Endothelial cell of umbilical vein (primary cell): ENCODE data around the gene METRNL. TPM values are rescaled to one million over a fixed set of nuclear protein-coding genes. Genes with fewer than 3 reads are reported as not detected.

Experiments
- BruUV-seq: library from RNA; stranded (reverse); fragments of 400-500 nt; replicated peaks from 2 replicates; lab custom pipeline; 2021; lab: Mats Ljungman, UMichigan
- CTCF ChIA-PET: fragments of 300-600, 350-600 bp; sonication (Branson Sonifier 250); formaldehyde crosslinking; loops from one replicate; lab custom pipeline; 2021; ENCODE audit warnings: antibody characterized with exemption, inconsistent platforms; lab: Charles Lee
- POLR2A ChIA-PET: fragments of 300-600, 350-600 bp; sonication (Branson Sonifier 250); formaldehyde crosslinking; loops from one replicate; lab custom pipeline; 2021; ENCODE audit warnings: antibody characterized with exemption, inconsistent platforms; lab: Charles Lee
- DNase-seq: peaks from one replicate; pipeline ENCODE4 v3.0.0-alpha.2; 2011; ENCODE audit warnings: low read depth, low spot score
- FAIRE-seq: peaks from 2 replicates; lab custom pipeline; 2011; peaks lifted over from hg19 to GRCh38; lab: Jason Lieb, UNC
- H2AFZ ChIP-seq: 2 replicates; pipeline ENCODE4 v1.6.0; 2012; ENCODE audit warnings: low read depth, low read length, control low read depth, inconsistent platforms
- H3K27ac ChIP-seq: 2 replicates; pipeline ENCODE4 v1.5.1; 2011; ENCODE audit warnings: low read depth, mild to moderate bottlenecking, control low read depth, low read length, moderate library complexity; ENCODE audit not compliant: insufficient read depth
- H3K27me3 ChIP-seq, 2 experiments: 2 replicates each; pipeline versions ENCODE4 v1.6.0 to v1.6.1; 2011; ENCODE audit warnings: low read length in 2 of 2, mixed read lengths in 1 of 2; ENCODE audit not compliant: control insufficient read depth in 2 of 2, insufficient read depth in 2 of 2
- H3K36me3 ChIP-seq, 2 experiments: 2 replicates in 1 of 2; 3 replicates in 1 of 2; pipeline ENCODE4 v1.5.1; 2011; ENCODE audit warnings: low read length in 2 of 2, mild to moderate bottlenecking in 1 of 2, moderate library complexity in 1 of 2; ENCODE audit not compliant: control insufficient read depth in 2 of 2, insufficient read depth in 2 of 2; ENCODE audit errors: extremely low read depth in 1 of 2
- H3K4me1 ChIP-seq: 3 replicates; pipeline ENCODE4 v1.5.1; 2011; ENCODE audit warnings: mild to moderate bottlenecking, low read length; ENCODE audit not compliant: control insufficient read depth, insufficient read depth; ENCODE audit errors: extremely low read depth
- H3K4me2 ChIP-seq: 2 replicates; pipeline ENCODE4 v1.6.1; 2011; ENCODE audit warnings: low read length, control low read depth, mixed read lengths; ENCODE audit not compliant: insufficient read depth
- H3K4me3 ChIP-seq, 3 experiments: fragments of 200-600 bp in 1 of 3; sonication (generic), shearing (Covaris generic) in 1 of 3; replicated peaks in 1 of 3; 2 replicates each; pipeline ENCODE4 v1.5.1; 2011 to 2016; ENCODE audit warnings: control low read depth in 3 of 3, low read length in 3 of 3, mild to moderate bottlenecking in 2 of 3, inconsistent platforms in 1 of 3, low read depth in 1 of 3, moderate library complexity in 1 of 3; ENCODE audit not compliant: insufficient read depth in 1 of 3
- H3K79me2 ChIP-seq: 2 replicates; pipeline ENCODE4 v1.6.0; 2012; ENCODE audit warnings: low read length, inconsistent platforms; ENCODE audit not compliant: control insufficient read depth, insufficient read depth
- H3K9ac ChIP-seq: replicated peaks from 2 replicates; pipeline ENCODE3; 2011; ENCODE audit warnings: low read length, control low read depth; ENCODE audit not compliant: insufficient read depth; ENCODE audit errors: extremely low read depth
- H3K9me1 ChIP-seq: replicated peaks from 3 replicates; pipeline ENCODE4 v1.6.0; 2011; ENCODE audit warnings: mild to moderate bottlenecking, low read length; ENCODE audit not compliant: control insufficient read depth, insufficient read depth; ENCODE audit errors: extremely low read depth
- H3K9me3 ChIP-seq: replicated peaks from 2 replicates; pipeline ENCODE4 v1.5.1; 2012; ENCODE audit warnings: low read length, inconsistent platforms; ENCODE audit not compliant: control insufficient read depth, insufficient read depth
- H4K20me1 ChIP-seq: replicated peaks from 2 replicates; pipeline ENCODE3; 2011; ENCODE audit warnings: mild to moderate bottlenecking, low read length; ENCODE audit not compliant: control insufficient read depth, insufficient read depth; ENCODE audit errors: extremely low read depth
- EZH2 ChIP-seq: IDR thresholded peaks from 2 replicates; pipeline ENCODE4 v1.6.1; 2012; ENCODE audit warnings: borderline replicate concordance, low read depth, mild to moderate bottlenecking, moderate library complexity, low read length, inconsistent platforms; ENCODE audit not compliant: severe bottlenecking
- FOS ChIP-seq: IDR thresholded peaks from 2 replicates; pipeline ENCODE4 v1.6.1; 2011; ENCODE audit warnings: mild to moderate bottlenecking, low read length, moderate library complexity, borderline replicate concordance; ENCODE audit not compliant: insufficient read depth
- GATA2 ChIP-seq: IDR thresholded peaks from 2 replicates; pipeline ENCODE4 v1.7.0; 2011; ENCODE audit warnings: low read depth, mild to moderate bottlenecking, moderate library complexity, mixed read lengths, low read length; ENCODE audit not compliant: insufficient read length, insufficient read depth
- JUN ChIP-seq: IDR thresholded peaks from 2 replicates; pipeline ENCODE4 v1.6.1; 2011; ENCODE audit warnings: borderline replicate concordance, low read depth; ENCODE audit not compliant: insufficient read length, insufficient read depth
- MYC ChIP-seq: IDR thresholded peaks from one replicate; pipeline ENCODE4 v1.6.1; 2011; ENCODE audit warnings: mild to moderate bottlenecking, low read depth, low read length
- POLR2A ChIP-seq: IDR thresholded peaks from 2 replicates; pipeline ENCODE4 v1.6.1; 2012; ENCODE audit warnings: low read depth, mild to moderate bottlenecking, control low read depth, low read length
- POLR2AphosphoS5 ChIP-seq: IDR thresholded peaks from 2 replicates; pipeline ENCODE4 v1.6.1; 2012; ENCODE audit warnings: low read depth, mild to moderate bottlenecking, control low read depth, low read length, moderate library complexity; ENCODE audit not compliant: insufficient read depth
- dilution Hi-C: fragments of 300-500 bp; cut with MboI; formaldehyde crosslinking; loops from one replicate; pipeline ENCODE4 v1.15.0; 2019; ENCODE audit warnings: low sequenced_read_pairs; ENCODE audit not compliant: extremely low pct_ligation_motif_present
- intact Hi-C: fragments of 100-400 bp; cut with micrococcal nuclease; formaldehyde crosslinking; loops from one replicate; pipeline ENCODE4 v1.10.0; 2022
- polyA plus RNA-seq, 4 experiments: library from polyadenylated mRNA; depleted of rRNA in 3 of 4; stranded (reverse) in 3 of 4; unstranded in 1 of 4; fragments of >200 nt; gene quantifications; 2 replicates each; pipeline versions ENCODE4 v1.2.1 to v1.2.3, GENCODE V29; 2011 to 2012; ENCODE audit warnings: missing spikeins in 1 of 4
- total RNA-seq: library from RNA; stranded (reverse); gene quantifications from 2 replicates; pipeline ENCODE4 v1.2.3, GENCODE V29; 2021
- TF ChIP-seq, protein P1 (sequence below), 2 donors: IDR thresholded peaks; 1 replicate in 1 of 2; 2 replicates in 1 of 2; pipeline ENCODE4 v1.5.1; 2011; ENCODE audit warnings: low read length in 2 of 2, mild to moderate bottlenecking in 2 of 2, moderate library complexity in 2 of 2, control low read depth in 1 of 2, inconsistent platforms in 1 of 2, low read depth in 1 of 2; ENCODE audit not compliant: insufficient read depth in 1 of 2; ENCODE audit errors: extremely low read depth in 1 of 2
- TF ChIP-seq, protein P2 (sequence below): IDR thresholded peaks from 2 replicates; pipeline ENCODE4 v1.6.1; 2011; ENCODE audit not compliant: insufficient read depth, insufficient read length

Gene METRNL
- total and polyA plus RNA-seq, 2 donors (not counting 3 experiments of a cell fraction or from before 2014, with no cell fraction given) = 29.5 to 54.4 TPM

DNA sequence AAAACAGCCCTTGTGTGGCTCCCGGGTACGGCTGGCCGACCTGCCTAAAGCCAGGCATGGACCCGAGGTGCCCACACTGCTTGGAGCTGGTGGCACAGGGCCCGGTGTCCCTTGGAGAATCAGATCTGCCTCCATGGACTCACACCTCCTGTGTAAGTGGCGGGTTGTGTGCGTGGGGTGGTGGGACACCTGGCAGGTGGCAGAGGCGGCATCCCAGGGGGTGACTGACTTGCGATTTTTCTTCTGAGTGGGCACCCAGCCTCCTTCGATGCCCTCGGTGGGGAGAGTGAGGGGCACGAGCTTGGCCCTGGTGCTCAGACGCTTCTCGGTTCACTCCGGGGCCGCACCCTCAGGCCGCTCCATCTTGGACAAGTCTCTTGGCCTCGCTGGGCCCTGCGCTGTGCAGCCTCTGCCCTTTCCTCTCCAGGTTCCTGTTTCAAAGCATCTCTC lies 35.8 kb downstream of the METRNL start:
- no peak overlapping the region for H2AFZ ChIP-seq
- intact Hi-C loops (no loop called here), dilution Hi-C loops (no loop called here)
- DNase-seq = no peak
- no peaks in the 10 kb centered on the region for H3K36me3 ChIP-seq
- POLR2A ChIA-PET = no interaction called here
- FAIRE-seq = no peak
- H3K4me1 ChIP-seq = peaks cover 13% of the 10 kb centered on the region
- no peaks in the 10 kb centered on the region for H4K20me1 ChIP-seq
- no peaks in the 10 kb centered on the region for H3K27me3 ChIP-seq
- H3K4me3 ChIP-seq = no peak overlapping the region
- no peak overlapping the region for H3K4me2 ChIP-seq
- TF ChIP-seq FOS (no peak), POLR2AphosphoS5 (no peak), POLR2A (no peak), EZH2 (no peak), MYC (no peak), GATA2 (no peak), JUN (no peak)
- TF ChIP-seq, protein P1, sequence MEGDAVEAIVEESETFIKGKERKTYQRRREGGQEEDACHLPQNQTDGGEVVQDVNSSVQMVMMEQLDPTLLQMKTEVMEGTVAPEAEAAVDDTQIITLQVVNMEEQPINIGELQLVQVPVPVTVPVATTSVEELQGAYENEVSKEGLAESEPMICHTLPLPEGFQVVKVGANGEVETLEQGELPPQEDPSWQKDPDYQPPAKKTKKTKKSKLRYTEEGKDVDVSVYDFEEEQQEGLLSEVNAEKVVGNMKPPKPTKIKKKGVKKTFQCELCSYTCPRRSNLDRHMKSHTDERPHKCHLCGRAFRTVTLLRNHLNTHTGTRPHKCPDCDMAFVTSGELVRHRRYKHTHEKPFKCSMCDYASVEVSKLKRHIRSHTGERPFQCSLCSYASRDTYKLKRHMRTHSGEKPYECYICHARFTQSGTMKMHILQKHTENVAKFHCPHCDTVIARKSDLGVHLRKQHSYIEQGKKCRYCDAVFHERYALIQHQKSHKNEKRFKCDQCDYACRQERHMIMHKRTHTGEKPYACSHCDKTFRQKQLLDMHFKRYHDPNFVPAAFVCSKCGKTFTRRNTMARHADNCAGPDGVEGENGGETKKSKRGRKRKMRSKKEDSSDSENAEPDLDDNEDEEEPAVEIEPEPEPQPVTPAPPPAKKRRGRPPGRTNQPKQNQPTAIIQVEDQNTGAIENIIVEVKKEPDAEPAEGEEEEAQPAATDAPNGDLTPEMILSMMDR (IDR thresholded peaks at IDR 0.05; ENCODE audit: extremely low read depth in 1 of 2, insufficient read depth in 1 of 2, low read depth in 1 of 2, low read length in 2 of 2) = no peak
- TF ChIP-seq, protein P2, sequence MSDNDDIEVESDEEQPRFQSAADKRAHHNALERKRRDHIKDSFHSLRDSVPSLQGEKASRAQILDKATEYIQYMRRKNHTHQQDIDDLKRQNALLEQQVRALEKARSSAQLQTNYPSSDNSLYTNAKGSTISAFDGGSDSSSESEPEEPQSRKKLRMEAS = no peak
- no peaks in the 10 kb centered on the region for H3K79me2 ChIP-seq
- H3K9me1 ChIP-seq = no peaks in the 10 kb centered on the region
- no peak overlapping the region for H3K27ac ChIP-seq
- no peaks in the 10 kb centered on the region for H3K9me3 ChIP-seq
- H3K9ac ChIP-seq = no peak overlapping the region
- CTCF ChIA-PET = interaction anchor here (1.3 to 2.5 kb wide), 2 partner anchors 11 to 40 kb away, joined by 3 to 8 read pairs; no protein-coding TSS in a partner anchor
- no TSS peak for BruUV-seq
